SK-N-SH (cell line): ENCODE measurements around the gene NAALADL1. TPM values are rescaled to one million over a fixed set of nuclear protein-coding genes. Genes with fewer than 3 reads are reported as not detected.

Source experiments
- CTCF ChIA-PET: fragments of 300-600, 350-600 bp; formaldehyde crosslinking; extraction: SDS; loops from one replicate; lab custom pipeline; 2021; lab: Yijun Ruan, JAX
- POLR2A ChIA-PET: fragments of 350-600 bp; sonication (Branson Sonifier 250); formaldehyde crosslinking; extraction: SDS; loops from one replicate; lab custom pipeline; 2020; ENCODE audit warnings: antibody characterized with exemption, inconsistent platforms; lab: Yijun Ruan, JAX
- DNase-seq: peaks from one replicate; pipeline ENCODE4 v3.0.0; 2012
- H2AFZ ChIP-seq: fragments of 200-600 bp; sonication (generic); 2 replicates; pipeline ENCODE4 v1.8.1; 2016; ENCODE audit warnings: antibody characterized with exemption, mild to moderate bottlenecking, low read depth
- H3F3A ChIP-seq: fragments of 200-600 bp; sonication (generic); replicated peaks from 2 replicates; pipeline ENCODE3; 2016; ENCODE audit warnings: antibody characterized with exemption, mild to moderate bottlenecking; ENCODE audit not compliant: insufficient read depth
- H3K27ac ChIP-seq, 2 experiments: fragments of 200-500 bp in 1 of 2; fragments of 200-600 bp in 1 of 2; sonication (Bioruptor generic) in 1 of 2; sonication (generic), shearing (Covaris generic) in 1 of 2; 2 replicates each; pipeline versions ENCODE4 v1.5.1 to v1.6.1; 2014 to 2016; ENCODE audit warnings: low read depth in 2 of 2, inconsistent platforms in 1 of 2, low read length in 1 of 2, mild to moderate bottlenecking in 1 of 2, mixed read lengths in 1 of 2
- H3K27me3 ChIP-seq: fragments of 200-600 bp; sonication (generic), shearing (Covaris generic); 2 replicates; pipeline ENCODE4 v1.6.1; 2016; ENCODE audit warnings: mixed run types; ENCODE audit not compliant: insufficient read depth
- H3K36me3 ChIP-seq, 2 experiments: fragments of 200-500 bp in 1 of 2; fragments of 200-600 bp in 1 of 2; sonication (Bioruptor generic) in 1 of 2; sonication (generic) in 1 of 2; replicated peaks in 1 of 2; 2 replicates each; pipeline versions ENCODE3 to v1.5.1; 2014 to 2016; ENCODE audit warnings: low read length in 1 of 2, mild to moderate bottlenecking in 1 of 2; ENCODE audit not compliant: insufficient read depth in 2 of 2, control insufficient read depth in 1 of 2
- H3K4me1 ChIP-seq, 2 experiments: fragments of 200-500 bp in 1 of 2; fragments of 200-600 bp in 1 of 2; sonication (Bioruptor generic) in 1 of 2; sonication (generic), shearing (Covaris generic) in 1 of 2; 2 replicates each; pipeline versions ENCODE4 v1.5.1 to v1.6.1; 2014 to 2016; ENCODE audit warnings: low read depth in 1 of 2, low read length in 1 of 2, mixed run types in 1 of 2; ENCODE audit not compliant: insufficient read depth in 2 of 2, control insufficient read depth in 1 of 2
- H3K4me2 ChIP-seq: fragments of 200-600 bp; sonication (generic), shearing (Covaris generic); 2 replicates; pipeline ENCODE4 v1.6.1; 2017; ENCODE audit warnings: mixed run types
- H3K4me3 ChIP-seq, 2 experiments: fragments of 200-500 bp in 1 of 2; fragments of 200-600 bp in 1 of 2; sonication (Bioruptor generic) in 1 of 2; sonication (generic), shearing (Covaris generic) in 1 of 2; 2 replicates each; pipeline versions ENCODE4 v1.5.1 to v1.8.1; 2014 to 2016; ENCODE audit warnings: low read depth in 2 of 2, inconsistent platforms in 1 of 2, low read length in 1 of 2, mild to moderate bottlenecking in 1 of 2, mixed read lengths in 1 of 2, moderate library complexity in 1 of 2
- H3K79me2 ChIP-seq: fragments of 200-600 bp; sonication (generic); 2 replicates; pipeline ENCODE4 v1.8.1; 2017; ENCODE audit warnings: mild to moderate bottlenecking; ENCODE audit not compliant: insufficient read depth
- H3K9ac ChIP-seq: fragments of 200-600 bp; sonication (generic); 2 replicates; pipeline ENCODE4 v1.6.1; 2017; ENCODE audit warnings: mixed run types
- H3K9me2 ChIP-seq: fragments of 200-600 bp; sonication (generic); 2 replicates; pipeline ENCODE4 v1.6.1; 2017; ENCODE audit warnings: mixed run types
- H3K9me3 ChIP-seq: fragments of 200-600 bp; sonication (generic); 2 replicates; pipeline ENCODE4 v1.6.1; 2017; ENCODE audit warnings: mixed run types, mild to moderate bottlenecking, moderate library complexity
- H4K20me1 ChIP-seq: fragments of 200-600 bp; sonication (generic); 2 replicates; pipeline ENCODE4 v1.6.1; 2017; ENCODE audit warnings: mild to moderate bottlenecking, mixed run types; ENCODE audit not compliant: insufficient read depth
- CHD2 ChIP-seq: fragments of 150-350 bp; IDR thresholded peaks from 2 replicates; pipeline ENCODE4 v1.6.1; 2018; ENCODE audit warnings: low read length; ENCODE audit not compliant: partially characterized antibody
- ELF1 ChIP-seq: IDR thresholded peaks from 2 replicates; pipeline ENCODE4 v1.4.0; 2012
- EP300 ChIP-seq, 2 experiments: IDR thresholded peaks; 2 replicates each; pipeline versions ENCODE4 v1.4.0 to v1.6.1; 2012; ENCODE audit warnings: borderline replicate concordance in 1 of 2, low read depth in 1 of 2, low read length in 1 of 2
- FOSL2 ChIP-seq: IDR thresholded peaks from 2 replicates; pipeline ENCODE4 v1.4.0; 2012; ENCODE audit warnings: low read depth, mild to moderate bottlenecking, moderate library complexity, borderline replicate concordance
- FOXJ3 ChIP-seq: sonication (generic); formaldehyde crosslinking; IDR thresholded peaks from 2 replicates; pipeline ENCODE4 v1.5.1; 2020; ENCODE audit warnings: mild to moderate bottlenecking, missing genetic modification reagents
- IRF3 ChIP-seq: fragments of 150-350 bp; IDR thresholded peaks from 2 replicates; pipeline ENCODE4 v1.6.1; 2016; ENCODE audit warnings: mild to moderate bottlenecking, low read depth, low read length
- JUND ChIP-seq: IDR thresholded peaks from 2 replicates; pipeline ENCODE4 v1.4.0; 2012
- MAX ChIP-seq: IDR thresholded peaks from 2 replicates; pipeline ENCODE4 v1.4.0; 2012; ENCODE audit warnings: low read depth
- MEF2A ChIP-seq: IDR thresholded peaks from 2 replicates; pipeline ENCODE4 v1.4.0; 2012; ENCODE audit warnings: low read depth, borderline replicate concordance
- MXI1 ChIP-seq: IDR thresholded peaks from 2 replicates; pipeline ENCODE4 v1.6.1; 2012; ENCODE audit warnings: mild to moderate bottlenecking, low read depth, low read length, improper control_type of control experiment
- NFIC ChIP-seq: IDR thresholded peaks from 2 replicates; pipeline ENCODE4 v1.4.0; 2012; ENCODE audit warnings: borderline replicate concordance
- NRF1 ChIP-seq: IDR thresholded peaks from 2 replicates; pipeline ENCODE4 v1.6.1; 2012; ENCODE audit warnings: low read depth, mild to moderate bottlenecking, low read length
- PBX3 ChIP-seq: IDR thresholded peaks from 2 replicates; pipeline ENCODE4; 2012
- RCOR1 ChIP-seq: fragments of 150-350 bp; IDR thresholded peaks from 2 replicates; pipeline ENCODE4 v1.6.1; 2017; ENCODE audit warnings: antibody characterized with exemption, low read length
- REST ChIP-seq: IDR thresholded peaks from 2 replicates; pipeline ENCODE4 v1.6.1; 2012; ENCODE audit warnings: mild to moderate bottlenecking, low read depth, low read length, moderate library complexity
- RFX5 ChIP-seq: IDR thresholded peaks from 2 replicates; pipeline ENCODE4 v1.6.1; 2012; ENCODE audit warnings: mild to moderate bottlenecking, improper control_type of control experiment, low read length
- SMC3 ChIP-seq: IDR thresholded peaks from 2 replicates; pipeline ENCODE4 v1.6.1; 2012; ENCODE audit warnings: low read depth, low read length, improper control_type of control experiment
- TAF1 ChIP-seq: IDR thresholded peaks from 2 replicates; pipeline ENCODE4 v1.6.1; 2012; ENCODE audit warnings: low read depth, mild to moderate bottlenecking, low read length, moderate library complexity, borderline replicate concordance
- TCF12 ChIP-seq: IDR thresholded peaks from 2 replicates; pipeline ENCODE4 v1.4.0; 2012
- USF1 ChIP-seq: IDR thresholded peaks from 2 replicates; pipeline ENCODE4 v1.4.0; 2012; ENCODE audit warnings: low read depth, borderline replicate concordance
- USF2 ChIP-seq: fragments of 150-350 bp; IDR thresholded peaks from 2 replicates; pipeline ENCODE4 v1.6.1; 2017; ENCODE audit warnings: antibody characterized with exemption, low read length, low read depth, borderline replicate concordance
- YY1 ChIP-seq: IDR thresholded peaks from 2 replicates; pipeline ENCODE4 v1.4.0; 2012; ENCODE audit warnings: low read depth, mild to moderate bottlenecking
- ZBTB33 ChIP-seq: IDR thresholded peaks from 2 replicates; pipeline ENCODE4 v1.4.0; 2012; ENCODE audit warnings: low read depth, borderline replicate concordance
- WGBS: methylation state at CpG from one replicate; pipeline ENCODE4 v1.1.6; 2017; ENCODE audit warnings: low lambda C conversion rate; 5-methylcytosine and 5-hydroxymethylcytosine counted together
- polyA plus RNA-seq, 3 experiments: library from polyadenylated mRNA; depleted of rRNA; stranded (reverse); fragments of >200 nt; gene quantifications; 2 replicates each; pipeline ENCODE4 v1.2.3, GENCODE V29; 2012

NAALADL1 gene
- polyA plus RNA-seq, 1 of the 3 experiments (the other 2 are of a cell fraction) = not detected

- TF ChIP-seq USF1 = no peak
- TF ChIP-seq MEF2A = no peak
- no peak for TF ChIP-seq RCOR1
- TF ChIP-seq TCF12 = no peak
- no peak for TF ChIP-seq EP300 (IDR thresholded peaks at IDR 0.05; ENCODE audit: borderline replicate concordance in 1 of 2, low read depth in 1 of 2, low read length in 1 of 2)
- no peak for TF ChIP-seq MXI1
- no peak for TF ChIP-seq USF2
- no peak for TF ChIP-seq PBX3
- no peak for TF ChIP-seq YY1
Observed at GRCh38 chr11:65077451-65077850, 19.1 kb upstream of the NAALADL1 start (continued).

- DNase-seq = no peak
- Histone ChIP-seq H3K27ac (no peak overlapping the region), H4K20me1 (no peaks in the 10 kb centered on the region; the same call in 1 of the 2 replicates), H3F3A (peaks cover 7% of the 10 kb centered on the region), H3K4me2 (no peak overlapping the region), H3K79me2 (peaks cover 3% of the 10 kb centered on the region; the same call in 1 of the 2 replicates), H3K9ac (no peak overlapping the region), H3K4me3 (no peak overlapping the region), H3K9me2 (no peaks in the 10 kb centered on the region), H3K4me1 (no peaks in the 10 kb centered on the region), H2AFZ (no peak overlapping the region), H3K9me3 (no peaks in the 10 kb centered on the region), H3K27me3 (no peaks in the 10 kb centered on the region), H3K36me3 (no peaks in the 10 kb centered on the region)
- ChIA-PET CTCF (interaction anchor here (1.3 kb wide), 1 partner anchor 58 kb away, joined by 3 read pairs; the partner anchor contains the start of gene ARL2), POLR2A (no interaction called here)
- 79% methylated on average over 1 of the region's 1 CpG for WGBS
- TF ChIP-seq ZBTB33 (no peak), JUND (no peak), IRF3 (no peak), RCOR1 (no peak), MAX (no peak), NRF1 (no peak), PBX3 (no peak), TAF1 (no peak), REST (no peak), NFIC (no peak), FOSL2 (no peak), CHD2 (no peak), SMC3 (no peak), ELF1 (no peak), RFX5 (no peak), FOXJ3 (CRISPR knock-in tag) (no peak)
Observed at GRCh38 chr11:65072631-65072966, 14.2 kb upstream of the NAALADL1 start.
